Astrocyte of the cerebellum (primary cell): ENCODE results near the gene EMC1.
A peak's percentile ranks its signal among the peaks of the same experiment; 100 is the strongest.
"Not testable (repeated sequence)": the region's sequence is repeated elsewhere in the genome, so short reads cannot be mapped to it uniquely, and the experiment has no call there.

Source experiments
- DNase-seq: peaks from one replicate; pipeline ENCODE4 v3.0.0-alpha.2; 2011; ENCODE audit warnings: low read depth
- H3K4me3 ChIP-seq: 2 replicates; pipeline ENCODE4 v1.5.1; 2011; ENCODE audit warnings: mild to moderate bottlenecking, low read depth, low read length, moderate library complexity
- CTCF ChIP-seq: IDR thresholded peaks from 2 replicates; pipeline ENCODE4 v1.5.1; 2012; ENCODE audit warnings: low read length, low read depth, moderate library complexity, mild to moderate bottlenecking; ENCODE audit errors: missing control alignments
- in situ Hi-C: cut with HindIII; loops from 2 replicates; pipeline ENCODE4 v1.10.0; 2017; ENCODE audit warnings: low sequenced_read_pairs

The EMC1 gene

GRCh38 chr1:19239876-19240275 is 11.4 kb downstream of the EMC1 start:
- in situ Hi-C loops = no loop called here
- TF ChIP-seq CTCF = no peak
- DNase-seq = no peak
- no peak overlapping the region for H3K4me3 ChIP-seq

DNA sequence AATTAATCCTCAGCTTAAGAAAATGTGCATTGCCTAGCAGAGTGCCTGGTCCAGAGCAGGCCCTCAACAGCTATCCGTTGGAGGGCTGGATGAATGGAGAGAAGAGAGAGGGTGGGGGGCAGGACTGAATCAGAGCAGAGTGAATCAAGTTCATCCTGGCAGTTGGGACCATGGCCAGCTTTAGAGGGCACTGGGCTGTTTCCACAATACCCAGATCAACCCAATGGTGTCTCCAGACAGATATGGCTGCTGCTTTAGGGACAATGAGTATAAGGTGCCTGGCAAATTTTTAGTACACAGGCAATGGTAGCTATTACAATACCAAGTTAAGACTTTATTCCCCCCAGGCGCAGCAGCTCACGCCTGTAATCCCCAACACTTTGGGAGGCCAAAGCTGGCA is 17.1 kb downstream of the EMC1 start:
- H3K4me3 ChIP-seq = no peak overlapping the region
- in situ Hi-C loops = no loop called here
- TF ChIP-seq CTCF = no peak
- no peak for DNase-seq

DNA sequence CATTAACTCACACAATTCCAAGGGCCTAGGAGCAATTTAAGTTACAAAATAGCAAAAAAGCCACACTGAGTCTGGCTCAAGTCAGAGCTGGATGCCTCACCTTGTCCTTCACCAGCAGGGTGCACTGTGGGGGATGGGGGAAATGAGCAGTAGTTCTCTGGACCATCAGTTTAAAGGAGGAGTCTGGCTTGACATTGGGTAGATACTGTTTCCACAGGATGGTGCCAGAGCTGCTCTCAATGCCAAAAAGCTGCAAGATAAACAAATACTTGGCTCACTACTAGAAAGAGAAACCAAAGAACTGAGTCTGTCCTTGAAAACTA is 18.8 kb downstream of the EMC1 start:
- in situ Hi-C loops = no loop called here
- H3K4me3 ChIP-seq = no peak overlapping the region
- peak; percentile 67 for DNase-seq
- peak; percentile 12 for TF ChIP-seq CTCF

GRCh38 chr1:19231736-19232523 is 19.4 kb downstream of the EMC1 start:
- in situ Hi-C loops, H3K4me3 ChIP-seq, DNase-seq: not testable (repeated sequence)

- DNase-seq = no peak
- in situ Hi-C loops = no loop called here
- no peak for TF ChIP-seq CTCF
- no peak overlapping the region for H3K4me3 ChIP-seq
These were observed 21.4 kb downstream of the EMC1 start for GRCh38 chr1:19229828-19230325.

- in situ Hi-C loops = no loop called here
- no peak for TF ChIP-seq CTCF
- no peak for DNase-seq
- no peak overlapping the region for H3K4me3 ChIP-seq
These were observed 22.1 kb downstream of the EMC1 start for GRCh38 chr1:19229229-19229628.

- no peak for DNase-seq
- TF ChIP-seq CTCF = no peak
- in situ Hi-C loops = no loop called here
- no peak overlapping the region for H3K4me3 ChIP-seq
These were observed 28.1 kb downstream of the EMC1 start for GRCh38 chr1:19222979-19223824.
